GM19351 (cell line): Measurements from ENCODE around the gene FCGR1A.
"Not testable (repeated sequence)": the region's sequence is repeated elsewhere in the genome, so short reads cannot be mapped to it uniquely, and the experiment has no call there.

Source experiments
- ATAC-seq: cut with Tn5 transposase; IDR thresholded peaks from one replicate; pipeline ENCODE4 v1.9.1; 2021; ENCODE audit warnings: mild to moderate bottlenecking, moderate library complexity; ENCODE audit not compliant: unreplicated experiment

Gene FCGR1A

GRCh38 chr1:149831764-149832315, 49.3 kb downstream of the FCGR1A start:
- not testable (repeated sequence) for ATAC-seq

GRCh38 chr1:149832316-149833126, 50.0 kb downstream of the FCGR1A start:
- peak; percentile 68 for ATAC-seq

GRCh38 chr1:149833144-149833543, 50.6 kb downstream of the FCGR1A start:
- ATAC-seq = peak; percentile 21

GRCh38 chr1:149841149-149841548, 58.7 kb downstream of the FCGR1A start:
- peak; percentile 17 for ATAC-seq
